Stimulated activated CD8-positive, alpha-beta memory T cell treated with anti-CD3 and anti-CD28 coated beads, Interleukin-7, amount 100 ng/mL, for 24 hours (primary cell): ENCODE data around the gene PFN3.
"Not testable (repeated sequence)": the region's sequence is repeated elsewhere in the genome, so short reads cannot be mapped to it uniquely, and the experiment has no call there.

ENCODE experiments used
- DNase-seq: peaks from one replicate; pipeline ENCODE4 v3.0.0-alpha.2; 2020; ENCODE audit warnings: low read depth

PFN3 gene

DNA sequence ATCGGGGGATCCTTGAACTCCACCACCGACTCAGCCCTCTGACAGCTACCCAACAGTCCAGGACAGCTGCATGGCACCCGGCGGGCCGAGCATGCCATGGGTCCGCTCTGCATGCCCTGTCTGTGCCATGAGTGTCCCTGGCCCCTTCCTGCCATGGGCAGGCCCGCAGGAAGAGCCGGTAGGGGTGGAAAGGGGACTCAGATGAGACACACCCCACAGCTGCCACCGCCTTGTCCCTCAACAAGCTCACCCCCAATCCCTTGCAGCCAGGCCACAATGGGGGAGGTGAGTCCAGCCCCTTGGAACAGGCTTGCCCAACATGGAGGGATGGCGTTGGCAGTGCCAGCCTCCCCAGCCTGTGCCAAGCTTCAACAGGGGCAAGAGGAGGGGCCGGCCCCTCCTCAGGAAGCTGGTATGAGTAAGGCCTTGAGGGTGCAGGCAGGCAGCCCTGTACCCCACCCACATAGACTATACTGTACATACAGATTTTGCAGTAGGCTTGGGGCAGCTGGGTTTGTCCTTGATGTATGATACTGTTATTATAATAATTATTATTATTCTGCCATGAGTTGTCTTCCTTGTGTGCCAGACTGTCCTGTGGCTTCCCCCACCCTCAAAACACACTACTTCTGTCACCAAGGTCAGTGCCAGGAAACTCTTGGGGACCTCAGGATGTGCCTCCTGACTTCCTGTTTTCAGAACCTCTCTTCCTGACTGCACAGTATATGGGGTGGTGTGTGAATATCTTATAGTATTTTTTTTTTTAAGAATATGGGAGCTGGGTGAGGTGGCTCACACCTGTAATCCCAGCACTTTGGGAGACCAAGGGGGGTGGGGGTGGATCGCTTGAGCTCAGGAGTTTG lies 28.2 kb downstream of the PFN3 start:
- DNase-seq, result no peak

DNA sequence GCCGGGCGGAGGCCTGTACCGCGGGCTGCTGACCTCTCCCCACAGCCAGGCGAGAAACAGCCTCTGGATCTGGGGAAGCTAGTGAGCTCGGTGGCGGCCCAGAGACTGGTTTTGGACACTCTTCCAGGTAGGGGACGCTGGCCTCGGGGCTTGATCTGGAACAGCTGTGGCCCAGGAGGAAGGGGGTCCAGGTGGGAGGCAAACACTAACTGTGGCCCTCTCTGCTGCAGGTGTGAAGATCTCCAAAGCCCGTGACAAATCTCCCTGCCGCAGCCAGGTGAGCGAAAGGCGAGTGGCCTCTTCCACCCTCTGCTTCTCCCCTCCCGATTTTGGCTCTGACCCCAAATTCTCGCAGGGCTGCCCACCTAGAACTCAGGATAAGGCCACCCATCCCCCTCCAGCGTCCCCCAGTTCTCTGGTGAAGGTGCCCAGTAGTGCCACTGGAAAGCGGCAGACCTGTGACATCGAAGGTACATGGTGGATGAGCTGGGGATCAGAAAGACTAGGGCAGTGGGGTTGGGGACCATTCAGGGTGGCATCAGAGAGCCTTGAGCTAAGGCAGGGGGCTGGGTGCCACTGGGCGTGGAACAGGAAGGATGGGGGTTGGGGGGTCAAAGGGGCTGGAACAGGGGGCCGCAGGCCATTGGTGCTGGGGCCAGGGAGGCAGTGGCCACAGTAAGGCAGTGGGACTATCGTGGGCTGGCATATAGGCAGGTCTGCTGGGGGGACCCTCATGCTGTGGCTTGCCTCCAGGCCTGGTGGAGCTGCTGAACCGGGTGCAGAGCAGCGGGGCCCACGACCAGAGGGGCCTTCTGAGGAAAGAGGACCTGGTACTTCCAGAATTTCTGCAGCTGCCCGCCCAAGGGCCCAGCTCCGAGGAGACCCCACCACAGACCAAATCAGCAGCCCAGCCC lies 29.1 kb downstream of the PFN3 start:
- no peak for DNase-seq

GRCh38 chr5:177370488-177371119 lies 29.9 kb downstream of the PFN3 start:
- peak; percentile 34 for DNase-seq

DNA sequence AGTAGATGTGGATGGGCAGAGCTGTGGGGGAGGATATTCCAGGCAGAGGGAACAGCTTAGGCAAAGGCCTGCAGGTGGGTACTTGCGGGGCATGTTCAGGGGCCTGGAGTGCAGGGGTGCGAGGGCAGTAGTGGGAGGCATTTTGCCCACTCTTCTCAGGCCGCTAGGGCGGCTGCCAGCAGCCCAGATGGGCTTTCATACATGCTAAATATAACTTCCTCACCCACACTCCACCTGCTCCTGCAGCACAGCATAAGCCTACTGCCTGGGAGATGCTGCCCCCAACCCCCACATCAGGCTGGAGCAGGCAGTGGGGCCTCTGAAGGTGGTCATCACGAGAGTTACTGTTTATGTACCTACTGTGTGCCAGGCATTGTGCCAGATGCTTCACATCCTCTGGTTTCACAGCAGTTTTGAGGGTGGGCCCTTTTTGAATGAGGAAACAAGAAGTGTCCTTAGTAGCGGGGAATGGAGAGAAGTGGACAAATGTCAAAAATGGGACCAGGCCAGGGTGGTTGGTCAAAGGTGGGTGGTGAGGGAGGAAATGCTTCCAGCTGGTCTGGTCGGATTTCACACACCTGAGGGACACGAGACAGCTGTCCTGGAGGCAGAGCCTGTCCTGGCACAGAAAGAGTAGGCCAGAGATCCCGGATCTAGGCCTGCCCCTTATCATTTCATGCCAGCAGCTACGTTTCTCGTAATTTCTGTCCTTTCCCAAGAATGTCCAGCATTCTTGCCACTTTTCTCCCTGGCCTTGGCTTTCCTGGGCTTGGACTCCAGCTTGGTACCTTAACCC lies 30.6 kb downstream of the PFN3 start:
- DNase-seq, result no peak

DNA sequence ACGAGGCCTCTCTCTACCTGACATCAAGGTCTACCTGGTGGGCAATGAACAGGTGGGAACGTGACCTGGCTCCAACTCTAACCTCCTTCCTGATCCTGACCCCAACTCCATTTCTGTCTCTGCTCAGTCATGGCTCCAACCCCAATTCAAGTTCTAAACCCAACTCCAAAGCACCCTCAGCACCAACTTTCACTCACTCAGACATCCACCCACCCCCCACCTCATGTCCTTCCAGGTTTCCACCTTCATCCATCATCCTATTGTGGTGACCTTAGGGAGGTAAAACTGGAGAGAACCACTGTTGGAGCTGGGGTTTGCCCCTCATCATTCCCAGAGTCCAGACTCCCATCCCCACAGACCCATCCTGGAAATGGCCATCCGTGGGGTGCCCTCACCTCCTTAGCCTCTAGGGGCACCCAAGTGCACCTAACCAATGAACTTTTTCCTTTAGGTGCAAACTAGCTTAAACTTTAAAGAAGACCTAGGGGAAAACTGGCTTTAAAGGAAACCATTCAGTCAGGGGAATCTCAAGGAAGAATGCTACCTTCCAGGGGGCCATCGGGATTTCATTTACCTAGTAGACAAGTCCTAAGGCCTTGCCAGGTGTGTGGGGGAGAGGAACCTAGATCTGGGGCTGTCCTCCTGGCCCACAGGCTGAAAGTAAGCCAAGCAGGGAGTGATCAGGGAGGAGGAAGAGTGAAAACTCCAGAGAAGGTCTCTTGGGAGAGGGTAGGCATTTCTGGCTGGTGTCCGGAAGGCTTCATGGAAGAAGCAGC lies 31.4 kb downstream of the PFN3 start:
- no peak for DNase-seq

- no peak for DNase-seq
These were observed 32.2 kb downstream of the PFN3 start for GRCh38 chr5:177367981-177368868.

DNA sequence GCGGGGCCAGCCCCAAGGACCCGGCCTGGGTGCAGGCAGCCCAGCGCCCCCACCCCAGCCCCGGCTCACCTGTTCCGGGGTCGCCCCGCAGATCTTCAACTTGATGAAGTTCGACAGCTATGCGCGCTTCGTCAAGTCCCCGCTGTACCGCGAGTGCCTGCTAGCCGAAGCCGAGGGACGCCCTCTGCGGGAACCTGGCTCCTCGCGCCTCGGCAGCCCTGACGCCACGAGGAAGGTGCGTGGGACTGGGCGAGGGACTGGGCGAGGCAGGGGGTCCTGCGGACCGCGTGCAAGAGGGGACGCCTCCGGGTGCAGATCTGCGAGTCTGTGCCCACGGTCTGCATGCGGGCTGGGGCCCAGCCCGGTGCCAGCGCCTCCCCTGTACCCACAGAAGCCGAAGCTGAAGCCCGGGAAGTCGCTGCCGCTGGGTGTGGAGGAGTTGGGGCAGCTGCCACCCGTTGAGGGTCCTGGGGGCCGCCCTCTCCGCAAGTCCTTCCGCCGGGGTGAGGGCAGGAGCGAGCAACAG lies 33.1 kb downstream of the PFN3 start:
- DNase-seq, result no peak

- no peak for DNase-seq
These were observed 33.7 kb downstream of the PFN3 start for GRCh38 chr5:177366528-177367322.

DNA sequence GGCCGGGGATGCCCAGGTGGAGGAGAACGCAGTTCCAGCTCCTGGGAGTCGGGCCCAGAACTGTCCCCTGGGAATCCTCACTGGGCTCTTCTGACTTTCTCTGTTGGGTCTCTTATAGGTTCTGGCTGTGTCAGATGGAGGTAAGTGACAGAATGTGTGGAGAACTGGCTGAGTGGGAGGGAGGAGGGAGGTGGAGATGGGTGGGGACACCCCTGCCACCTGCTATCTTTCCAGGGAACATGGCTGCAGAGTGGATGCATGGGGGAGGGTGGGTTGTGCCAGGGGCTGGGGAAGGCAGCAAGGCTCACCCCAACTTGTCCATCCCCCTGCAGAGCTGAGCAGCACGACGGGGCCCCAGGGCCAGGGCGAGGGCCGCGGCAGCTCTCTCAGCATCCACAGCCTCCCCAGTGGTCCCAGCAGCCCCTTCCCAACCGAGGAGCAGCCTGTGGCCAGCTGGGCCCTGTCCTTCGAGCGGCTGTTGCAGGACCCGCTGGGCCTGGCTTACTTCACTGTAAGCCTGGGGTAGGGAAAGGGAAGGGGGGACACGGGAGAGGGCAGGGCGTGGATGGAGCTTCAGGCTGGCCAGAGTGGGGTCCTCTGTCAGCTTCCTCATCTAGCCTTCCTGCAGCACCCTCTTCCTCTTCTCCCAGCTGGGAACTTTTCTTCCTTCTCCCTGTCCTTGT lies 34.5 kb downstream of the PFN3 start:
- DNase-seq, result no peak

DNA sequence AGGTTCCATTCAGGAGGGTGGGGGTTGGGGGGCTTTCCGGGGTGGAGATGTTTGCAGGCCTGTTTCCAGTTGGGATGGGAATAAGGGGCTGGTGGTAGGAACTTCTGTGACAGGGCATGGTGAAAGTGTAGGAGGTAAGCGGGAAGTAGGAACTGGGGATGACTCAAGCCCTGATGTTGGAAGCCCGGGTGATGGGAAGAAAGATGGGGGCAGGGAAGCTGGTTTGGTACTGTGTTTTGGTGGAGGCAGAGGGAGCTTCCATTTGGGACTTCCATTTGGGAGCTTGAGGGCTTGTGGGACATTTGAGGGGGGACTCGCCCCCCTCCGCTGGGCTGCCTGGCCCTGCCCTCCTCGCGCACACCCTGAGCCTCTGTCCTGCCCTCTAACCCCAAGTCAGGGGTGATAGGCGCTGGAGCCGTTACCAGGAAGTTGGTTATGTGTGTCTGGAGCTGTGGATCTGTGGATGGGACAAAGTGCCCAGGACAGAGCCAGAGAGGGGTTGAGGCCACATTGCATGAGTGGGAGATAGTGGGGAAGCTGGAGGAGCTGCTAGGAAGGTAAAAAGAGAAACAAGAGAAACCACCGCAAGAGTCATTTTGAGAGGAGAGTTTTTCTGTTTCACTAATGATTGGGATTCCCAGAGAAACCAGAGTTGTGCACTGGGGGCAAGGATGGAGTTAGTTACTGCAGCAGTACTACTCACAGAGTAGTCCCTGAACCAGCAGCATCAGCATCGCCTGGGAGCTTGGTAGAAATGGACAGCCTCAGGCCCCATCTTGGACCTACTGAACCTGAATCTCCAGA lies 36.1 kb downstream of the PFN3 start:
- no peak for DNase-seq

GRCh38 chr5:177363565-177363964 lies 36.9 kb downstream of the PFN3 start:
- no peak for DNase-seq

- DNase-seq, result no peak
These were observed 37.6 kb downstream of the PFN3 start for GRCh38 chr5:177362610-177363507.

DNA sequence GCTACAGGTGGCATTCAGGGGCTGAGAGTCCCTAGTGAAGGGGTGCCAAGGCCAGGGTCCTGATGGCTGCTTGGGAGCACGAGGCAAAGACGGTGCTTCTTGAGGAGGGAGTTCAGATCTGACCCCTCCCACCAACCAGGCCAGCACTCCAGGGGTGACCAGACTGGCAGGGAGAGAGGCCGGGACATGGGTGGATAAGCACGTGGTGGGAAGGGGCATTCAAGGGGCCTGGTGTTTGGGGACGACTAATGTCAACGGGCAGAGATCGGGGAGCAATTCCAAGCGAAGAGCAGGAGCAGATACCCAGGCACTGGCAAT lies 38.2 kb downstream of the PFN3 start:
- no peak for DNase-seq

DNA sequence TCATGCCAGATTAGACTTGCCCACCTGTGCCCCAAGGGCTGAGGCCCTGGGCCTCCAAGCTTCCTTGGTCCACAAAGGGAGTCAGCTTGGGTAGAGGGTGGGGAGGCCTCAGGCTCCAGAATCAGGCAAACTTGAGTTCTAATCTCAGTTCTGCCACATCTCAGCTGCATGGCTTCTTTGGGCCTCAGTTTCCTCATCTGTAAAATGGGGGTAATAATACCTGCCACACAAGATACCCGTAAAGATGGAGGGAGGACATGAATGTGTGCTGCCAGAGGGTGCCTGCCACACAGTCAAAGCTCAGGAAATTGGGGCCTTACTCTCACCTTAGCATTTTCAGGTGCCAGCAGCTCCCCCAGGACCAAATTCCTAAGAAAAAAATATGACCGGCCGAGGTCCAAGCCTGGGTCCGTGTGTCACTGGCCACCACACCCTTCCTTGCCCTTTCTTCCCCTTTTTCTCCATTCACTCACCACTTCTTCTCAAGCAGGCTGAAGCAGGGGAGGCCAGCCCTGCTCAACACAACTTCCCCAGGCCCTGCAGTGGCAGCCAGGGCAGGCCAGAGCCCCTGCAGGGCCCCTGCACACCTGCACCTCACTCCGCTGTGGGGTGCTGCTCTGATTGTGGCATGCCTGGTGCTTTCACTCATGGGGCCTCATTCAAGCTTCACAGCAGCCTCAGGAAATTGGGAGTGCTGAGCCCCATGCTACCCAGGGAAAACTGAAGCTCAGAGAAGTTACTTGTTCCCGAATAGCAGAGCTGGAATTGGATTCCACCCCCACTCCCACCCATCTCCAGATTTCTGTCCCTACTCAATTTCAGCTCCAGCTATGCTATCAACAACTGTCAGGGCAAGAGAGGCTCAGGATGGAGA lies 38.8 kb downstream of the PFN3 start:
- DNase-seq, result no peak

- not testable (repeated sequence) for DNase-seq
These were observed 39.7 kb downstream of the PFN3 start for GRCh38 chr5:177360740-177361139.
